Fibroblast of lung (primary cell): ENCODE results near the gene SPINK6. TPM values are rescaled to one million over a fixed set of nuclear protein-coding genes. Genes with fewer than 3 reads are reported as not detected.

Experiments
- DNase-seq, 2 donors: peaks; one replicate each; pipeline versions ENCODE4 v3.0.0 to v3.0.0-alpha.2; 2010; ENCODE audit warnings: low read depth in 2 of 2
- H2AFZ ChIP-seq: 2 replicates; pipeline ENCODE4 v1.5.1; 2012; ENCODE audit warnings: low read length, control low read depth, inconsistent platforms
- H3K27ac ChIP-seq: 2 replicates; pipeline ENCODE4 v1.5.1; 2011; ENCODE audit warnings: low read length, control low read depth; ENCODE audit not compliant: insufficient read depth
- H3K27me3 ChIP-seq: 2 replicates; pipeline ENCODE4 v1.5.1; 2011; ENCODE audit warnings: mild to moderate bottlenecking, low read length; ENCODE audit not compliant: control insufficient read depth, insufficient read depth
- H3K36me3 ChIP-seq: 2 replicates; pipeline ENCODE4 v1.5.1; 2011; ENCODE audit warnings: low read length; ENCODE audit not compliant: control insufficient read depth, insufficient read depth
- H3K4me1 ChIP-seq: 2 replicates; pipeline ENCODE4 v1.5.1; 2011; ENCODE audit warnings: low read length; ENCODE audit not compliant: control insufficient read depth, insufficient read depth; ENCODE audit errors: extremely low read depth
- H3K4me2 ChIP-seq: 2 replicates; pipeline ENCODE4 v1.5.1; 2011; ENCODE audit warnings: low read length, control low read depth; ENCODE audit not compliant: insufficient read depth; ENCODE audit errors: extremely low read depth
- H3K4me3 ChIP-seq, 4 experiments: fragments of 200-600 bp in 1 of 4; sonication (generic) in 1 of 4; replicated peaks in 1 of 4; 2 replicates each; pipeline ENCODE4 v1.5.1; 2011 to 2016; ENCODE audit warnings: low read length in 4 of 4, low read depth in 3 of 4, mild to moderate bottlenecking in 3 of 4, control low read depth in 2 of 4, inconsistent platforms in 1 of 4, mixed read lengths in 1 of 4; ENCODE audit not compliant: insufficient read depth in 1 of 4; ENCODE audit errors: control extremely low read depth in 1 of 4
- H3K79me2 ChIP-seq: 2 replicates; pipeline ENCODE4 v1.5.1; 2012; ENCODE audit warnings: mild to moderate bottlenecking, low read length, inconsistent platforms; ENCODE audit not compliant: control insufficient read depth, insufficient read depth
- H3K9ac ChIP-seq: 2 replicates; pipeline ENCODE4 v1.5.1; 2011; ENCODE audit warnings: mild to moderate bottlenecking, low read length, control low read depth; ENCODE audit not compliant: insufficient read depth
- H3K9me3 ChIP-seq: 2 replicates; pipeline ENCODE4 v1.5.1; 2012; ENCODE audit warnings: low read depth, low read length; ENCODE audit not compliant: control insufficient read depth, insufficient read depth
- H4K20me1 ChIP-seq: 2 replicates; pipeline ENCODE4 v1.5.1; 2011; ENCODE audit warnings: low read length; ENCODE audit not compliant: control insufficient read depth, insufficient read depth; ENCODE audit errors: extremely low read depth
- CTCF ChIP-seq, 2 donors: IDR thresholded peaks in 1 of 2; conservative IDR thresholded peaks in 1 of 2; 1 replicate in 1 of 2; 2 replicates in 1 of 2; pipeline ENCODE4 v1.5.1; 2011 to 2012; ENCODE audit warnings: low read length in 2 of 2, control low read depth in 1 of 2, inconsistent platforms in 1 of 2, low read depth in 1 of 2, mild to moderate bottlenecking in 1 of 2
- EZH2 ChIP-seq: IDR thresholded peaks from 2 replicates; pipeline ENCODE4 v1.5.1; 2012; ENCODE audit warnings: low read length, control low read depth, mild to moderate bottlenecking; ENCODE audit errors: missing control alignments
- polyA plus RNA-seq, 2 donors: library from polyadenylated mRNA; depleted of rRNA in 1 of 2; stranded (reverse) in 1 of 2; unstranded in 1 of 2; fragments of >200 nt; gene quantifications; 2 replicates each; pipeline ENCODE4 v1.2.1, GENCODE V29; 2011 to 2012; ENCODE audit warnings: missing spikeins in 1 of 2
- total RNA-seq: library from RNA; depleted of rRNA; stranded (reverse); fragments of >200 nt; gene quantifications from 2 replicates; pipeline ENCODE4 v1.2.1, GENCODE V29; 2014

Gene SPINK6
- total and polyA plus RNA-seq, 2 donors (not counting 1 experiment from before 2014, with no cell fraction given) = not detected

- Histone ChIP-seq H3K4me3 (no peak overlapping the region), H3K9ac (no peak overlapping the region), H3K4me1 (no peaks in the 10 kb centered on the region), H3K36me3 (no peaks in the 10 kb centered on the region), H3K9me3 (no peaks in the 10 kb centered on the region), H2AFZ (no peak overlapping the region), H3K79me2 (no peaks in the 10 kb centered on the region), H3K27me3 (no peaks in the 10 kb centered on the region), H3K27ac (no peak overlapping the region), H3K4me2 (no peak overlapping the region), H4K20me1 (no peaks in the 10 kb centered on the region)
- no peak for TF ChIP-seq EZH2
- no peak for TF ChIP-seq CTCF (conservative IDR thresholded peaks at IDR 0.05 in 1 of 2, IDR thresholded peaks at IDR 0.05 in 1 of 2; ENCODE audit: low read depth in 1 of 2, low read length in 2 of 2)
- DNase-seq = no peak
These were observed 27.4 kb downstream of the SPINK6 start for GRCh38 chr5:148230240-148230639.

- no peaks in the 10 kb centered on the region for H4K20me1 ChIP-seq
- no peak overlapping the region for H3K27ac ChIP-seq
- H3K27me3 ChIP-seq = no peaks in the 10 kb centered on the region
- no peaks in the 10 kb centered on the region for H3K4me1 ChIP-seq
- no peaks in the 10 kb centered on the region for H3K36me3 ChIP-seq
- H3K79me2 ChIP-seq = no peaks in the 10 kb centered on the region
- no peak overlapping the region for H3K4me3 ChIP-seq
- TF ChIP-seq EZH2 (no peak), CTCF (conservative IDR thresholded peaks at IDR 0.05 in 1 of 2, IDR thresholded peaks at IDR 0.05 in 1 of 2; ENCODE audit: low read depth in 1 of 2, low read length in 2 of 2) (no peak)
- H3K4me2 ChIP-seq = no peak overlapping the region
- no peak overlapping the region for H3K9ac ChIP-seq
- DNase-seq = no peak
- H3K9me3 ChIP-seq = no peaks in the 10 kb centered on the region
- H2AFZ ChIP-seq = no peak overlapping the region
These were observed 35.1 kb downstream of the SPINK6 start for GRCh38 chr5:148237785-148238417.

GRCh38 chr5:148238418-148238794 is 35.6 kb downstream of the SPINK6 start, which contains the start of gene MARCOL:
MARCOL (plus strand) TSS chr5:148238525; CDS start chr5:148238598, 73 bp downstream.
- no peak within 1 kb of the TSS for H3K27ac ChIP-seq
- TF ChIP-seq EZH2 (no peak), CTCF (conservative IDR thresholded peaks at IDR 0.05 in 1 of 2, IDR thresholded peaks at IDR 0.05 in 1 of 2; ENCODE audit: low read depth in 1 of 2, low read length in 2 of 2) (no peak)
- H3K4me2 ChIP-seq = no peak within 1 kb of the TSS
- H3K9me3 ChIP-seq = no peaks in the 10 kb centered on the region
- H3K79me2 ChIP-seq = no peaks in the 10 kb centered on the region
- no peak within 1 kb of the TSS for H2AFZ ChIP-seq
- H3K4me3 ChIP-seq = no peak within 1 kb of the TSS
- no peaks in the 10 kb centered on the region for H3K27me3 ChIP-seq
- H3K36me3 ChIP-seq = no peaks in the 10 kb centered on the region
- no peak within 1 kb of the TSS for H3K9ac ChIP-seq
- H3K4me1 ChIP-seq = no peaks in the 10 kb centered on the region
- H4K20me1 ChIP-seq = no peaks in the 10 kb centered on the region
- DNase-seq = no peak
